ENCODE measurements around the gene TUFM.

TUFM gene

DNA sequence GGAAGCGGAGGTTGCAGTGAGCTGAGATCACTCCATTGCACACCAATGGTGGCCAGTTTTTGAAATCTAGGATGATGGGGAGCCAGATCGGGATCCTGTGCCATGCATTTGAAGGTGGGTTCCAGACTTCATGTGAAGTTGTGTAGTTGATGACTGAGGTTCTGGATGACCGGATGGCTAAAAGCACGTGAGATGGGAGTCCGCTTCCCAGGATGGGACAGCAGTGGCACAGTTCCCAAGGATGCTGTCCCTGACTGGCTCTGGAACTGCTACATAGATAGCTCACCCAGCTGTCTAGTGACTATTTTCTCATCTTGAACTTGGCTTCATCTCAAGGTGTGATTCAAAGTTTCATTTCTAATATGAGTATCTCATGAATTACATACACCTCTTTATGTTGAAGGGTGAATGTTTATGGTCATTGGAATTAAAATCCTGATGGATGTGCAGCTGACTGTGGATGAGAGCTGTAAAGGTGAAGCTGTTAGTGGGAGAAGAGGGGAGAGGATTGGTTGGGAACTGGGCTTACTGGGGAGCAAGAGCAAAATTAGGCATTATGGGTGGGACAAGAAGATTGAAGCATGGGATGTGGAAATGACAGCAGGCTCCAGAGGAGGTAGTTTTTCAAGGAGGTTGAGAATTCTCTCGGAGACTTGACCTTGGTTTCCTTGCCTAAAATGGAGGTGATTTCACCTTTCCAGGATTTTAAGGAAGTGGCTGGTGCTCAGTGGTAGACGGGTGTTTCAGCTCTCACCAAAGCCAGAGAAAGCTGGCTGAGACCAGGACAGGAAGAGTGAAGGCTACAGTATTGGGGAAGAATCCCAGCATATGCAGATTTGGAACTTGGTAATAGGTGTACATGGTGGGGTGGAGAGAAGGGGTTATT, 8.2 kb downstream of the TUFM start:
- peaks cover 67% of the 10 kb centered on the region for H3K36me3 ChIP-seq (replicated peaks)
- H3K27ac ChIP-seq = no peak overlapping the region
- H3K4me3 ChIP-seq (ENCODE audit: low read depth, low read length) = no peak overlapping the region
- in situ Hi-C loops (cut with HindIII; ENCODE audit: low pct_ligation_motif_present, low sequenced_read_pairs) = no loop called here
- DNase-seq = no peak
- TF ChIP-seq, protein P1, sequence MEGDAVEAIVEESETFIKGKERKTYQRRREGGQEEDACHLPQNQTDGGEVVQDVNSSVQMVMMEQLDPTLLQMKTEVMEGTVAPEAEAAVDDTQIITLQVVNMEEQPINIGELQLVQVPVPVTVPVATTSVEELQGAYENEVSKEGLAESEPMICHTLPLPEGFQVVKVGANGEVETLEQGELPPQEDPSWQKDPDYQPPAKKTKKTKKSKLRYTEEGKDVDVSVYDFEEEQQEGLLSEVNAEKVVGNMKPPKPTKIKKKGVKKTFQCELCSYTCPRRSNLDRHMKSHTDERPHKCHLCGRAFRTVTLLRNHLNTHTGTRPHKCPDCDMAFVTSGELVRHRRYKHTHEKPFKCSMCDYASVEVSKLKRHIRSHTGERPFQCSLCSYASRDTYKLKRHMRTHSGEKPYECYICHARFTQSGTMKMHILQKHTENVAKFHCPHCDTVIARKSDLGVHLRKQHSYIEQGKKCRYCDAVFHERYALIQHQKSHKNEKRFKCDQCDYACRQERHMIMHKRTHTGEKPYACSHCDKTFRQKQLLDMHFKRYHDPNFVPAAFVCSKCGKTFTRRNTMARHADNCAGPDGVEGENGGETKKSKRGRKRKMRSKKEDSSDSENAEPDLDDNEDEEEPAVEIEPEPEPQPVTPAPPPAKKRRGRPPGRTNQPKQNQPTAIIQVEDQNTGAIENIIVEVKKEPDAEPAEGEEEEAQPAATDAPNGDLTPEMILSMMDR (IDR thresholded peaks at IDR 0.05; ENCODE audit: low read depth, low read length, missing control alignments) = no peak
- no peaks in the 10 kb centered on the region for H3K27me3 ChIP-seq (replicated peaks)

DNA sequence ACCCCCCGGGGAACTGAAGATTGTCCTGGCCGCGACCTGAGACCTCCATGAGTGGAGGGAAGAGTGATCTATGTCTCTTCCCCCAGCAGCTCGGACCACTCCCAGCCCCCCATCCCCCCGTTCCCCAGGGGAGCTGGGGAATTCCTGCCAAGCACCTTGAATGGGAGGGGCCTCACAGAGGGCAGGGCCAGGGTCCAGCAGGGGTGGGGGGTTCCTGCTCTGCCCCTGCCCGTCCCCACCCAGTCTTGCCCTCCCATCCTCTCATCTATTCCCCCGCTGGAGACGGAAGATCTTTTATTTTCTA, 9.4 kb downstream of the TUFM start:
- DNase-seq = no peak
- H3K27me3 ChIP-seq (replicated peaks) = no peaks in the 10 kb centered on the region
- peaks cover 65% of the 10 kb centered on the region for H3K36me3 ChIP-seq (replicated peaks)
- in situ Hi-C loops (cut with HindIII; ENCODE audit: low pct_ligation_motif_present, low sequenced_read_pairs) = no loop called here
- H3K4me3 ChIP-seq (ENCODE audit: low read depth, low read length) = no peak overlapping the region
- no peak overlapping the region for H3K27ac ChIP-seq
- TF ChIP-seq, protein P1 (IDR thresholded peaks at IDR 0.05; ENCODE audit: low read depth, low read length, missing control alignments) = no peak

DNA sequence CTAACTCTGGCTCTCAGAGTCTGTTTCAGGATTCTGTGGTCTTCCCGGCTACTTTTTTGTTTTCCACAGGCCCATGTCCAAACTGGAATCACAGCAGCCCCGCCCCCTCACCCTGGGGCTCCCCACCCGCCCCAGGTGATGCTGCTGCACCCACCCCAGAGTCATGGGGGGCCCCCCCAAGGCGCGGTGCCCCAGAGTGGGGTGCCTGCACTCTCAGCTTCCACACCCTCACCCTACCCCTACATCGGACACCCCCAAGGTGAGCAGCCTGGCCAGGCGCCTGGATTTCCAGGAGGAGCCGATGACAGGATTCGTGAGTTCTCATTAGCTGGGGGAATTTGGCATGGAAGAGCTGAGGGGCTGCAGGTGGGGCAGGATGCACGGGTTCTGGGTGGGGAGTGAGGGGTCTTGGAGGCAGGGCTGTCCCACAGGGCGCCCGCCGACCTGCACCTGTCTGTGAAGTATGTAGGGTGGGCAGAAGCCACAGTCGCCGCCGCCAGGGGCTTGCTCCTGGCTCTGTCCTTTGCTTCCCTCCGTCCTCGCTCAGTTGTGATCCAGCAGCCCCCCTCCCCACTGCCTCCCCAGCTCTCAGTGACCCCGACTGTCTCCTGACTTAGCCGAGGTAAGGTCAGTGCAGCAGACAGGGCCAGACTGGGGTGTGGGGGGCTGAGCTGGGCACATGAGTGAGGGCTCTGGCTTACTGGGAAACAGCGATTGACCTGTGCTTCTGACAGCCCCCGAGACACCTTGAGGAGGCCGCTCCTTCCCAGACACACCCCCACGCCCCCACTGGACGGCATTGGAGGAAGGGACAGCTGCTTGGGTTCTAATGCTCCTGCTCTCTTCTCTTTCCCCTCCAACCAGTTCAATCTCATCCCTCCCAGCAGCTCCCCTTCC, 10.0 kb downstream of the TUFM start:
- no peak for DNase-seq
- TF ChIP-seq, protein P1 (IDR thresholded peaks at IDR 0.05; ENCODE audit: low read depth, low read length, missing control alignments) = no peak
- Histone ChIP-seq H3K4me3 (ENCODE audit: low read depth, low read length) (no peak overlapping the region), H3K27ac (no peak overlapping the region), H3K27me3 (replicated peaks) (no peaks in the 10 kb centered on the region), H3K36me3 (replicated peaks) (peaks cover 70% of the 10 kb centered on the region)
- in situ Hi-C loops (cut with HindIII; ENCODE audit: low pct_ligation_motif_present, low sequenced_read_pairs) = no loop called here

DNA sequence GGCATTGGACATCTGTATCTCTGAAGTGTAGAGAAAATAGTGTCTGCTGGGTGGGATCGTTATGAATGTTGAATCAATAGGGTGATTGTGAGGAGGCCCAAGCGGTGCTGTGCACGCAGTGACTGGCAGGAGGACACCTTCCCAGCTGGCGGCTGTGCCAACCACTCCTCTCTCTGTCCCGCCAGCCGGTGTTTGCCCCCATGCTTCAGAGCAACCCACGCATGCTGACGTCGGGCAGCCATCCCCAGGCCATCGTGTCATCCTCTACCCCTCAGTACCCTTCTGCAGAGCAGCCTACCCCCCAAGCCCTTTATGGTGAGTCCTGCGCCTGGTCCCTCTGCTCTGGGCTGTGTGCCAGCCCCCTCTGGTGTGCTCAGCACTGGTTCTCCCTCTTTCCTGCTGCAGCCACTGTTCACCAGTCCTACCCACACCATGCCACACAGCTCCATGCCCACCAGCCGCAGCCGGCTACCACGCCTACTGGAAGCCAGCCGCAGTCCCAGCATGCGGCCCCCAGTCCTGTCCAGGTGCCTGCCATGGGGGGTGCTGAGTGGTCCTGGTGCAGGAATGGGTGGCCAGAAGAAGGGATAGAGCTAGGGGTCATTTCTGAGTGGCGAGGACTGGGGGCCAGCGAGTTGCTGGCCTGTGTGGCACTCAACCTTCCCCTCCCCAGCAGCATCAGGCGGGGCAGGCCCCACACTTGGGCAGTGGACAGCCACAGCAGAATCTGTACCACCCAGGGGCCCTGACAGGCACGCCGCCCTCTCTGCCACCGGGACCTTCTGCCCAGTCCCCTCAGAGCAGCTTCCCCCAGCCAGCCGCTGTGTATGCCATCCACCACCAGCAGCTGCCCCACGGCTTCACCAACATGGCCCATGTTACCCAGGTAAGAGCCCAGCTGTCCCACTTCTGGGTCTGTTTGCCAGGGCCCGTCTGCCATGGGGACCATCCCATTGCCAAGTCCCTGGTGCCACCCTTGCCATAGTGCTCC, 11.0 kb downstream of the TUFM start:
- Histone ChIP-seq H3K36me3 (replicated peaks) (peaks cover 79% of the 10 kb centered on the region), H3K27ac (no peak overlapping the region), H3K27me3 (replicated peaks) (no peaks in the 10 kb centered on the region), H3K4me3 (ENCODE audit: low read depth, low read length) (no peak overlapping the region)
- in situ Hi-C loops (cut with HindIII; ENCODE audit: low pct_ligation_motif_present, low sequenced_read_pairs) = no loop called here
- DNase-seq = no peak
- TF ChIP-seq, protein P1 (IDR thresholded peaks at IDR 0.05; ENCODE audit: low read depth, low read length, missing control alignments) = no peak

DNA sequence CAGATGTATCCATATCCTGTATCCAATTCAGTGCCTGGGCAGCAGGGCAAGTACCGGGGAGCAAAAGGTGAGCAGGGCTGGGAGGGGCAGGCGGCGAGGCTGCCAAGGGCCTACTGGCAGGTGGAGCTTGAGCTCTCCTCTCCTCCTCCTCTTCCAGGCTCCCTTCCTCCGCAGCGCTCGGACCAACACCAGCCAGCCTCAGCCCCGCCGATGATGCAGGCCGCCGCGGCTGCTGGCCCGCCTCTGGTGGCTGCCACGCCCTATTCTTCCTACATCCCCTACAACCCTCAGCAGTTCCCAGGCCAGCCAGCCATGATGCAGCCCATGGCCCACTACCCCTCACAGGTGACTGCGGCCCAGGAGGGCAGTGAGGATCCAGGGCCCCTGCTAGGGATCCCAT, 11.8 kb downstream of the TUFM start:
- Histone ChIP-seq H3K4me3 (ENCODE audit: low read depth, low read length) (no peak overlapping the region), H3K36me3 (replicated peaks) (peaks cover 88% of the 10 kb centered on the region), H3K27ac (no peak overlapping the region), H3K27me3 (replicated peaks) (no peaks in the 10 kb centered on the region)
- TF ChIP-seq, protein P1 (IDR thresholded peaks at IDR 0.05; ENCODE audit: low read depth, low read length, missing control alignments) = no peak
- in situ Hi-C loops (cut with HindIII; ENCODE audit: low pct_ligation_motif_present, low sequenced_read_pairs) = no loop called here
- DNase-seq = no peak

Data from brain microvascular endothelial cell (primary cell).